H9 (cell line): ENCODE measurements around the gene BCAS1. TPM values are rescaled to one million over a fixed set of nuclear protein-coding genes. Genes with fewer than 3 reads are reported as not detected.

Experiments used
- DNase-seq: peaks from one replicate; pipeline ENCODE4 v3.0.0-alpha.2; 2017
- H2AFZ ChIP-seq: one replicate; pipeline ENCODE4 v1.6.1; 2013; ENCODE audit warnings: mild to moderate bottlenecking, low read length, control low read depth, moderate library complexity
- H2AK5ac ChIP-seq: 2 replicates; pipeline ENCODE4 v1.6.1; 2013; ENCODE audit warnings: low read length, control low read depth, mixed read lengths; ENCODE audit not compliant: insufficient read length
- H2BK120ac ChIP-seq: one replicate; pipeline ENCODE4 v1.6.1; 2013; ENCODE audit warnings: low read depth, mild to moderate bottlenecking, low read length, control low read depth, inconsistent platforms; ENCODE audit not compliant: poor library complexity, severe bottlenecking
- H2BK12ac ChIP-seq: 2 replicates; pipeline ENCODE4 v1.6.1; 2013; ENCODE audit warnings: low read length, control low read depth, mixed read lengths, low read depth; ENCODE audit not compliant: insufficient read length
- H2BK15ac ChIP-seq: 2 replicates; pipeline ENCODE4 v1.6.1; 2013; ENCODE audit warnings: low read depth, low read length, control low read depth
- H2BK20ac ChIP-seq: one replicate; pipeline ENCODE4 v1.6.1; 2013; ENCODE audit warnings: low read depth, mild to moderate bottlenecking, low read length, control low read depth, inconsistent platforms; ENCODE audit not compliant: poor library complexity, severe bottlenecking
- H2BK5ac ChIP-seq: 2 replicates; pipeline ENCODE4 v1.6.1; 2013; ENCODE audit warnings: low read length, control low read depth, mixed read lengths; ENCODE audit not compliant: insufficient read length
- H3K14ac ChIP-seq: 2 replicates; pipeline ENCODE4 v1.6.1; 2013; ENCODE audit warnings: low read length, control low read depth; ENCODE audit not compliant: insufficient read depth
- H3K18ac ChIP-seq: 2 replicates; pipeline ENCODE4 v1.6.1; 2013; ENCODE audit warnings: low read depth, mild to moderate bottlenecking, mixed read lengths, low read length, control low read depth; ENCODE audit not compliant: insufficient read length
- H3K23ac ChIP-seq: 2 replicates; pipeline ENCODE4 v1.6.1; 2013; ENCODE audit warnings: low read length, control low read depth, mixed read lengths, low read depth; ENCODE audit not compliant: insufficient read length
- H3K23me2 ChIP-seq: 2 replicates; pipeline ENCODE4 v1.6.1; 2013; ENCODE audit warnings: low read depth, mild to moderate bottlenecking, mixed read lengths, low read length, control low read depth; ENCODE audit not compliant: insufficient read length, poor library complexity, severe bottlenecking
- H3K27ac ChIP-seq: 2 replicates; pipeline ENCODE4 v1.5.1; 2013; ENCODE audit warnings: low read length, control low read depth, mixed read lengths, low read depth; ENCODE audit not compliant: insufficient read length
- H3K27me3 ChIP-seq: 2 replicates; pipeline ENCODE4 v1.6.1; 2013; ENCODE audit warnings: low read length, control low read depth, inconsistent platforms; ENCODE audit not compliant: insufficient read depth
- H3K4ac ChIP-seq: 2 replicates; pipeline ENCODE4 v1.6.1; 2013; ENCODE audit warnings: low read depth, mild to moderate bottlenecking, control low read depth, inconsistent platforms, low read length, moderate library complexity
- H3K4me1 ChIP-seq: 2 replicates; pipeline ENCODE4 v1.6.1; 2013; ENCODE audit warnings: low read length, control low read depth, inconsistent platforms; ENCODE audit not compliant: insufficient read depth
- H3K4me2 ChIP-seq: 2 replicates; pipeline ENCODE4 v1.6.1; 2013; ENCODE audit warnings: low read length, control low read depth, mixed read lengths; ENCODE audit not compliant: insufficient read length, insufficient read depth
- H3K56ac ChIP-seq: 2 replicates; pipeline ENCODE4 v1.6.1; 2013; ENCODE audit warnings: low read depth, mild to moderate bottlenecking, mixed read lengths, low read length, control low read depth; ENCODE audit not compliant: insufficient read length
- H3K79me1 ChIP-seq: 2 replicates; pipeline ENCODE4 v1.6.1; 2013; ENCODE audit warnings: low read depth, mild to moderate bottlenecking, moderate library complexity, low read length, control low read depth, inconsistent platforms; ENCODE audit not compliant: insufficient read depth, poor library complexity, severe bottlenecking
- H3K79me2 ChIP-seq: 2 replicates; pipeline ENCODE4 v1.6.1; 2013; ENCODE audit warnings: low read length, control low read depth, inconsistent platforms; ENCODE audit not compliant: insufficient read depth
- H3K9ac ChIP-seq: 2 replicates; pipeline ENCODE4 v1.6.1; 2013; ENCODE audit warnings: low read length, control low read depth, mixed read lengths; ENCODE audit not compliant: insufficient read length; ENCODE audit errors: extremely low read depth
- H3K9me3 ChIP-seq: one replicate; pipeline ENCODE4 v1.6.1; 2013; ENCODE audit warnings: low read depth, low read length, inconsistent platforms; ENCODE audit not compliant: control insufficient read depth
- H3T11ph ChIP-seq: one replicate; pipeline ENCODE4 v1.6.1; 2013; ENCODE audit warnings: mild to moderate bottlenecking, low read length, control low read depth, inconsistent platforms
- H4K20me1 ChIP-seq: one replicate; pipeline ENCODE4 v1.6.1; 2013; ENCODE audit not compliant: control insufficient read depth, insufficient read length, insufficient read depth
- H4K5ac ChIP-seq: 2 replicates; pipeline ENCODE4 v1.6.1; 2013; ENCODE audit warnings: low read depth, mild to moderate bottlenecking, mixed read lengths, low read length, control low read depth; ENCODE audit not compliant: insufficient read length
- H4K8ac ChIP-seq: replicated peaks from 2 replicates; pipeline ENCODE4 v1.6.1; 2013; ENCODE audit warnings: low read length, control low read depth, mixed read lengths, low read depth; ENCODE audit not compliant: insufficient read length
- H4K91ac ChIP-seq: 2 replicates; pipeline ENCODE4 v1.6.1; 2013; ENCODE audit warnings: low read depth, mild to moderate bottlenecking, moderate library complexity, mixed read lengths, low read length, control low read depth; ENCODE audit not compliant: insufficient read length
- H3K27ac Mint-ChIP-seq, 3 experiments: 2 replicates in 2 of 3; 3 replicates in 1 of 3; pipeline ENCODE4 v1.8.0; 2020 to 2021; ENCODE audit warnings: mixed read lengths in 3 of 3, mild to moderate bottlenecking in 1 of 3, moderate library complexity in 1 of 3
- H3K27me3 Mint-ChIP-seq: 2 replicates; pipeline ENCODE4 v1.8.0; 2021; ENCODE audit warnings: low read depth, mild to moderate bottlenecking, moderate library complexity, mixed read lengths
- H3K36me3 Mint-ChIP-seq, 3 experiments: 2 replicates in 2 of 3; 3 replicates in 1 of 3; pipeline ENCODE4 v1.8.0; 2020 to 2021; ENCODE audit warnings: low read depth in 3 of 3, mixed read lengths in 3 of 3; ENCODE audit not compliant: insufficient read depth in 1 of 3
- H3K4me1 Mint-ChIP-seq, 2 experiments: 2 replicates each; pipeline ENCODE4 v1.8.0; 2020; ENCODE audit warnings: mixed read lengths in 2 of 2
- H3K4me3 Mint-ChIP-seq, 2 experiments: 2 replicates in 1 of 2; 3 replicates in 1 of 2; pipeline ENCODE4 v1.8.0; 2020 to 2021; ENCODE audit warnings: mild to moderate bottlenecking in 2 of 2, mixed read lengths in 2 of 2, moderate library complexity in 1 of 2
- H3K9me3 Mint-ChIP-seq, 2 experiments: 2 replicates in 1 of 2; 3 replicates in 1 of 2; pipeline ENCODE4 v1.8.0; 2020; ENCODE audit warnings: mild to moderate bottlenecking in 2 of 2, mixed read lengths in 2 of 2, moderate library complexity in 1 of 2
- CTCF ChIP-seq: fragments of 200-600 bp; sonication (generic); conservative IDR thresholded peaks from 3 replicates; pipeline ENCODE4 v1.8.0; 2021; ENCODE audit warnings: antibody characterized with exemption, mild to moderate bottlenecking
- WGBS: extraction: QIAGEN DNeasy Blood & Tissue Kit; methylation state at CpG from one replicate; pipeline ENCODE4 v1.1.7; 2013; ENCODE audit warnings: missing lambda C conversion rate, low lambda C conversion rate, mixed read lengths; ENCODE audit not compliant: insufficient read length; ENCODE audit errors: extremely low coverage; 5-methylcytosine and 5-hydroxymethylcytosine counted together
- total RNA-seq: library from RNA; stranded (reverse); gene quantifications from 2 replicates; pipeline ENCODE4 v1.2.1, GENCODE V29; 2021

BCAS1 gene
- total RNA-seq, 1 experiment from 2014 or later, result 0.15 TPM

- Histone ChIP-seq H3K23ac (no peak overlapping the region), H3K4me2 (no peak overlapping the region), H4K91ac (no peak overlapping the region), H3K79me1 (no peaks in the 10 kb centered on the region), H2BK20ac (no peak overlapping the region), H2AFZ (no peak overlapping the region), H3K4me1 (peaks cover 13% of the 10 kb centered on the region), H3K79me2 (no peaks in the 10 kb centered on the region), H4K8ac (no peak overlapping the region), H2BK5ac (no peak overlapping the region), H3K4ac (no peak overlapping the region), H4K20me1 (no peaks in the 10 kb centered on the region), H3K9ac (no peak overlapping the region), H3K27me3 (no peaks in the 10 kb centered on the region), H3T11ph (no peak overlapping the region), H2BK120ac (no peak overlapping the region), H2BK12ac (no peak overlapping the region), H3K9me3 (no peaks in the 10 kb centered on the region), H2AK5ac (no peak overlapping the region), H3K23me2 (no peaks in the 10 kb centered on the region), H3K18ac (no peak overlapping the region), H4K5ac (no peak overlapping the region), H3K27ac (no peak overlapping the region), H2BK15ac (no peak overlapping the region), H3K56ac (no peak overlapping the region), H3K14ac (no peak overlapping the region)
- Mint-ChIP-seq H3K36me3 (peaks cover 0 to 12% (median 2%) of the 10 kb centered on the region in 3 experiments; a peak in 3 of 7 replicates), H3K9me3 (peaks cover 4 to 6% of the 10 kb centered on the region in 2 experiments; a peak in 2 of 5 replicates), H3K27me3 (no peaks in the 10 kb centered on the region), H3K27ac (no peak overlapping the region), H3K4me1 (peaks cover 38 to 40% of the 10 kb centered on the region in 2 experiments), H3K4me3 (no peak overlapping the region)
- no CpG with 5 or more reads among the region's 7 CpGs for WGBS
- DNase-seq, result no peak
- no peak for TF ChIP-seq CTCF
Measured at GRCh38 chr20:53896041-53896440, 174.4 kb downstream of the BCAS1 start.
